ENCODE measurements around the gene UBE2O. TPM values are rescaled to one million over a fixed set of nuclear protein-coding genes. Genes with fewer than 3 reads are reported as not detected.

Gene UBE2O
- total RNA-seq, 6 experiments from 2014 or later = 24.3 to 26.0 (median 24.5) TPM

- Mint-ChIP-seq H3K4me3 (no peak overlapping the region), H3K27ac (no peak overlapping the region; the same call in 1 of the 2 replicates), H3K27me3 (ENCODE audit: insufficient read depth) (peaks cover 2% of the 10 kb centered on the region; the same call in 1 of the 2 replicates), H3K4me1 (ENCODE audit: low read depth) (peaks cover 51% of the 10 kb centered on the region), H3K9me3 (no peaks in the 10 kb centered on the region), H3K36me3 (ENCODE audit: low read depth) (peaks cover 3% of the 10 kb centered on the region; the same call in 1 of the 2 replicates)
- TF ChIP-seq CTCF (IDR thresholded peaks at IDR 0.05) = no peak
- no peak for DNase-seq
Observed at GRCh38 chr17:76439314-76439928, 13.5 kb downstream of the UBE2O start.

GRCh38 chr17:76438906-76439305, 14.0 kb downstream of the UBE2O start:
- H3K27me3 Mint-ChIP-seq (ENCODE audit: insufficient read depth) = peaks cover 2% of the 10 kb centered on the region; the same call in 1 of the 2 replicates
- H3K36me3 Mint-ChIP-seq (ENCODE audit: low read depth) = peaks cover 3% of the 10 kb centered on the region; the same call in 1 of the 2 replicates

GRCh38 chr17:76437467-76438402, 15.2 kb downstream of the UBE2O start:
- no peaks in the 10 kb centered on the region for H3K9me3 Mint-ChIP-seq
- no peak overlapping the region for H3K4me3 Mint-ChIP-seq
- DNase-seq = no peak
- TF ChIP-seq CTCF (IDR thresholded peaks at IDR 0.05) = no peak
- H3K4me1 Mint-ChIP-seq (ENCODE audit: low read depth) = peaks cover 40% of the 10 kb centered on the region
- H3K27ac Mint-ChIP-seq = no peak overlapping the region; the same call in 1 of the 2 replicates
- H3K27me3 Mint-ChIP-seq (ENCODE audit: insufficient read depth) = peaks cover 2% of the 10 kb centered on the region; the same call in 1 of the 2 replicates
- H3K36me3 Mint-ChIP-seq (ENCODE audit: low read depth) = peaks cover 3% of the 10 kb centered on the region; the same call in 1 of the 2 replicates

More at GRCh38 chr17:76438906-76439305, 14.0 kb downstream of the UBE2O start:
- TF ChIP-seq CTCF (IDR thresholded peaks at IDR 0.05) = no peak
- Mint-ChIP-seq H3K4me1 (ENCODE audit: low read depth) (peaks cover 46% of the 10 kb centered on the region), H3K27ac (no peak overlapping the region; the same call in 1 of the 2 replicates), H3K9me3 (no peaks in the 10 kb centered on the region), H3K4me3 (no peak overlapping the region)
- DNase-seq = no peak

- TF ChIP-seq CTCF (IDR thresholded peaks at IDR 0.05) = no peak
- DNase-seq = no peak
- no peaks in the 10 kb centered on the region for H3K9me3 Mint-ChIP-seq
- no peak overlapping the region for H3K4me3 Mint-ChIP-seq
- 0 out of 2 replicates have a peak, but pooled peaks cover 3% of the 10 kb centered on the region for H3K36me3 Mint-ChIP-seq (ENCODE audit: low read depth)
- peaks cover 2% of the 10 kb centered on the region for H3K27me3 Mint-ChIP-seq (ENCODE audit: insufficient read depth)
- H3K4me1 Mint-ChIP-seq (ENCODE audit: low read depth) = peaks cover 37% of the 10 kb centered on the region
- H3K27ac Mint-ChIP-seq = no peak overlapping the region
Observed at GRCh38 chr17:76435751-76436150, 17.2 kb downstream of the UBE2O start.

GRCh38 chr17:76434870-76435269, 18.1 kb downstream of the UBE2O start:
- DNase-seq = no peak
- H3K27ac Mint-ChIP-seq = no peak overlapping the region

More at GRCh38 chr17:76434870-76435269, 18.1 kb downstream of the UBE2O start:
- TF ChIP-seq CTCF (IDR thresholded peaks at IDR 0.05) = no peak
- Mint-ChIP-seq H3K4me3 (no peak overlapping the region), H3K27me3 (ENCODE audit: insufficient read depth) (peaks cover 2% of the 10 kb centered on the region), H3K4me1 (ENCODE audit: low read depth) (peaks cover 38% of the 10 kb centered on the region), H3K36me3 (ENCODE audit: low read depth) (0 out of 2 replicates have a peak, but pooled peaks cover 3% of the 10 kb centered on the region), H3K9me3 (no peaks in the 10 kb centered on the region)
